Upper lobe of right lung (tissue), 1 donor: ENCODE results near the gene SNX30. TPM values are rescaled to one million over a fixed set of nuclear protein-coding genes. Genes with fewer than 3 reads are reported as not detected.

Experiments used
- ATAC-seq: fragments of 200-7000 bp; cut with Tn5 transposase; one replicate; pipeline ENCODE4 v1.9.1; 2020; ENCODE audit warnings: mild to moderate bottlenecking, moderate library complexity
- DNase-seq: peaks from one replicate; pipeline ENCODE4 v3.0.0-alpha.2; 2020
- H3K27ac ChIP-seq: fragments of 200-600 bp; one replicate; pipeline ENCODE4 v1.8.0; 2022
- H3K27me3 ChIP-seq: fragments of 200-600 bp; one replicate; pipeline ENCODE4 v1.8.0; 2022; ENCODE audit warnings: mild to moderate bottlenecking
- H3K36me3 ChIP-seq: fragments of 200-600 bp; one replicate; pipeline ENCODE4 v1.8.0; 2022
- H3K4me1 ChIP-seq: fragments of 200-600 bp; one replicate; pipeline ENCODE4 v1.8.0; 2022
- H3K4me3 ChIP-seq: fragments of 200-600 bp; one replicate; pipeline ENCODE4 v1.8.0; 2022; ENCODE audit warnings: mild to moderate bottlenecking
- H3K9me3 ChIP-seq: fragments of 200-600 bp; one replicate; pipeline ENCODE4 v1.8.0; 2022
- CTCF ChIP-seq: fragments of 200-600 bp; IDR thresholded peaks from one replicate; pipeline ENCODE4 v1.8.0; 2022; ENCODE audit warnings: antibody characterized with exemption
- intact Hi-C: fragments of 100-400 bp; cut with DNase I; formaldehyde crosslinking; loops from one replicate; pipeline ENCODE4 v1.11.0; 2022
- total RNA-seq: library from RNA; stranded (reverse); fragmentation: NEBNext Ultra II Directional; extraction: Animal tissue kit (Norgen Biotek cat#: 25700); gene quantifications from one replicate; pipeline ENCODE4 v1.2.1, GENCODE V29; 2021
- donor health status: DM: no; HTN: yes; CAD: no; lungs with severe emphysema.

Gene SNX30
- total RNA-seq, 1 donor from 2014 or later: 76.3 TPM

- ATAC-seq (no peak), DNase-seq (no peak)
- intact Hi-C loops: no loop called here
- Histone ChIP-seq H3K27ac (no peak overlapping the region), H3K9me3 (no peaks in the 10 kb centered on the region), H3K4me3 (no peak overlapping the region), H3K27me3 (no peaks in the 10 kb centered on the region), H3K36me3 (peaks cover 6% of the 10 kb centered on the region), H3K4me1 (no peaks in the 10 kb centered on the region)
- no peak for TF ChIP-seq CTCF
Observed at GRCh38 chr9:112884101-112884500, 133.5 kb downstream of the SNX30 start.

- Histone ChIP-seq H3K9me3 (no peaks in the 10 kb centered on the region), H3K36me3 (peaks cover 6% of the 10 kb centered on the region), H3K4me3 (no peak overlapping the region), H3K27me3 (no peaks in the 10 kb centered on the region), H3K27ac (no peak overlapping the region), H3K4me1 (no peaks in the 10 kb centered on the region)
- intact Hi-C loops: no loop called here
- TF ChIP-seq CTCF: no peak
- no peak for ATAC-seq
- no peak for DNase-seq
Observed at GRCh38 chr9:112884721-112885120, 134.2 kb downstream of the SNX30 start.

- H3K9me3 ChIP-seq: no peaks in the 10 kb centered on the region
- no peak for TF ChIP-seq CTCF
- H3K27me3 ChIP-seq: peaks cover 5% of the 10 kb centered on the region
- H3K27ac ChIP-seq: no peak overlapping the region
- DNase-seq: no peak
- peaks cover 6% of the 10 kb centered on the region for H3K36me3 ChIP-seq
- intact Hi-C loops: no loop called here
- H3K4me3 ChIP-seq: no peak overlapping the region
- no peak for ATAC-seq
- H3K4me1 ChIP-seq: peaks cover 6% of the 10 kb centered on the region
Observed at GRCh38 chr9:112885324-112885723, 134.8 kb downstream of the SNX30 start.

- TF ChIP-seq CTCF: no peak
- Histone ChIP-seq H3K9me3 (no peaks in the 10 kb centered on the region), H3K27ac (no peak overlapping the region), H3K27me3 (peaks cover 12% of the 10 kb centered on the region), H3K4me1 (peaks cover 16% of the 10 kb centered on the region), H3K4me3 (no peak overlapping the region), H3K36me3 (peaks cover 2% of the 10 kb centered on the region)
- ATAC-seq: no peak
- DNase-seq: no peak
- intact Hi-C loops: no loop called here
Observed at GRCh38 chr9:112886351-112886750, 135.8 kb downstream of the SNX30 start.

GRCh38 chr9:112887381-112887780 is 136.8 kb downstream of the SNX30 start:
- intact Hi-C loops: no loop called here
- H3K9me3 ChIP-seq: no peaks in the 10 kb centered on the region
- peaks cover 12% of the 10 kb centered on the region for H3K27me3 ChIP-seq
- TF ChIP-seq CTCF: peak; percentile 37
- peaks cover 16% of the 10 kb centered on the region for H3K4me1 ChIP-seq
- no peaks in the 10 kb centered on the region for H3K36me3 ChIP-seq
- DNase-seq: no peak
- no peak overlapping the region for H3K27ac ChIP-seq
- no peak overlapping the region for H3K4me3 ChIP-seq
- peak; percentile 69 for ATAC-seq
